Measurements from ENCODE around the gene UGT2A2.

UGT2A2 gene

GRCh38 chr4:69568787-69569186 lies 70.7 kb downstream of the UGT2A2 start:
- no peak for DNase-seq (ENCODE audit: low read depth)

GRCh38 chr4:69563424-69563823 lies 76.0 kb downstream of the UGT2A2 start:
- Histone ChIP-seq H3K27me3 (replicated peaks; ENCODE audit: control insufficient read depth, insufficient read depth, low read length) (no peaks in the 10 kb centered on the region), H3K36me3 (ENCODE audit: control insufficient read depth, insufficient read depth, low read length, severe bottlenecking) (no peaks in the 10 kb centered on the region), H3K9ac (ENCODE audit: low read length) (no peak overlapping the region), H3K4me1 (ENCODE audit: control insufficient read depth, insufficient read depth, low read length) (no peaks in the 10 kb centered on the region), H3K4me3 (ENCODE audit: low read length) (no peak overlapping the region), H3K9me3 (ENCODE audit: control insufficient read depth, low read length) (no peaks in the 10 kb centered on the region)
- no peak for DNase-seq (ENCODE audit: low read depth)

More at GRCh38 chr4:69568787-69569186, 70.7 kb downstream of the UGT2A2 start:
- Histone ChIP-seq H3K27me3 (replicated peaks; ENCODE audit: control insufficient read depth, insufficient read depth, low read length) (no peaks in the 10 kb centered on the region), H3K4me3 (ENCODE audit: low read length) (no peak overlapping the region), H3K4me1 (ENCODE audit: control insufficient read depth, insufficient read depth, low read length) (no peaks in the 10 kb centered on the region), H3K36me3 (ENCODE audit: control insufficient read depth, insufficient read depth, low read length, severe bottlenecking) (no peaks in the 10 kb centered on the region), H3K9ac (ENCODE audit: low read length) (no peak overlapping the region), H3K9me3 (ENCODE audit: control insufficient read depth, low read length) (no peaks in the 10 kb centered on the region)

GRCh38 chr4:69549651-69550050 lies 89.8 kb downstream of the UGT2A2 start:
- no peak overlapping the region for H3K9ac ChIP-seq (ENCODE audit: low read length)
- H3K4me1 ChIP-seq (ENCODE audit: control insufficient read depth, insufficient read depth, low read length): no peaks in the 10 kb centered on the region
- H3K4me3 ChIP-seq (ENCODE audit: low read length): no peak overlapping the region
- no peaks in the 10 kb centered on the region for H3K9me3 ChIP-seq (ENCODE audit: control insufficient read depth, low read length)
- no peak for DNase-seq (ENCODE audit: low read depth)
- H3K36me3 ChIP-seq (ENCODE audit: control insufficient read depth, insufficient read depth, low read length, severe bottlenecking): no peaks in the 10 kb centered on the region
- H3K27me3 ChIP-seq (replicated peaks; ENCODE audit: control insufficient read depth, insufficient read depth, low read length): no peaks in the 10 kb centered on the region

- no peaks in the 10 kb centered on the region for H3K36me3 ChIP-seq (ENCODE audit: control insufficient read depth, insufficient read depth, low read length, severe bottlenecking)
- no peaks in the 10 kb centered on the region for H3K27me3 ChIP-seq (replicated peaks; ENCODE audit: control insufficient read depth, insufficient read depth, low read length)
- H3K4me3 ChIP-seq (ENCODE audit: low read length): no peak overlapping the region
- H3K9me3 ChIP-seq (ENCODE audit: control insufficient read depth, low read length): no peaks in the 10 kb centered on the region
- H3K9ac ChIP-seq (ENCODE audit: low read length): no peak overlapping the region
- DNase-seq (ENCODE audit: low read depth): no peak
- H3K4me1 ChIP-seq (ENCODE audit: control insufficient read depth, insufficient read depth, low read length): no peaks in the 10 kb centered on the region
Observed at GRCh38 chr4:69546134-69546765, 93.2 kb downstream of the UGT2A2 start.

Data from adipocyte (in vitro differentiated cells).